Measurements from ENCODE around the gene ICAM2.

ICAM2 gene

GRCh38 chr17:63969278-63969677, 51.2 kb downstream of the ICAM2 start:
- DNase-seq: no peak

GRCh38 chr17:63967953-63968352, 52.5 kb downstream of the ICAM2 start:
- DNase-seq: no peak

GRCh38 chr17:63966646-63967264, 53.7 kb downstream of the ICAM2 start:
- no peak for DNase-seq

- DNase-seq: no peak
Measured at GRCh38 chr17:63963123-63963522, 57.3 kb downstream of the ICAM2 start.

- no peak for DNase-seq
Measured at GRCh38 chr17:63962298-63962744, 58.1 kb downstream of the ICAM2 start.

GRCh38 chr17:63961355-63962212, 58.8 kb downstream of the ICAM2 start:
- DNase-seq: no peak

GRCh38 chr17:63960430-63960829, 60.0 kb downstream of the ICAM2 start:
- no peak for DNase-seq

- no peak for DNase-seq
Measured at GRCh38 chr17:63960006-63960405, 60.4 kb downstream of the ICAM2 start.

GRCh38 chr17:63956296-63956920, 64.0 kb downstream of the ICAM2 start:
- no peak for DNase-seq

GRCh38 chr17:63955791-63956190, 64.6 kb downstream of the ICAM2 start:
- DNase-seq: no peak

- DNase-seq: no peak
Measured at GRCh38 chr17:63955232-63955631, 65.2 kb downstream of the ICAM2 start.

- no peak for DNase-seq
Measured at GRCh38 chr17:63954402-63955063, 65.9 kb downstream of the ICAM2 start.
